AG04449 (cell line): ENCODE results near the gene LPAR3.

Source experiments
- CTCF ChIA-PET: fragments of 350-600 bp; formaldehyde crosslinking; extraction: SDS; loops from one replicate; lab custom pipeline; 2021; ENCODE audit warnings: antibody characterized with exemption; lab: Yijun Ruan, JAX
- POLR2A ChIA-PET: fragments of 400-600, 350-600 bp; formaldehyde crosslinking; extraction: SDS; loops from one replicate; lab custom pipeline; 2020; ENCODE audit warnings: antibody characterized with exemption, inconsistent platforms; lab: Yijun Ruan, JAX
- DNase-seq: peaks from one replicate; pipeline ENCODE4 v3.0.0-alpha.2; 2010; ENCODE audit warnings: low read depth, low spot score
- H3K4me3 ChIP-seq: 2 replicates; pipeline ENCODE4 v1.5.1; 2011; ENCODE audit warnings: low read depth, mild to moderate bottlenecking, control low read depth, low read length
- CTCF ChIP-seq: IDR thresholded peaks from one replicate; pipeline ENCODE4 v1.5.1; 2011; ENCODE audit warnings: mild to moderate bottlenecking, moderate library complexity, low read length, control low read depth, inconsistent platforms; ENCODE audit not compliant: insufficient read depth; ENCODE audit errors: missing control alignments

The LPAR3 gene

GRCh38 chr1:84823511-84823910, 69.5 kb downstream of the LPAR3 start:
- ChIA-PET POLR2A (no interaction called here), CTCF (interaction anchor here (0.6 kb wide), 1 partner anchor 11 kb away, joined by 3 read pairs; no protein-coding TSS in a partner anchor)
- DNase-seq: no peak
- TF ChIP-seq CTCF: no peak
- H3K4me3 ChIP-seq: no peak overlapping the region

GRCh38 chr1:84810343-84810742, 82.7 kb downstream of the LPAR3 start:
- ChIA-PET POLR2A (no interaction called here), CTCF (interaction anchor here (1.2 to 2.0 kb wide), 2 partner anchors 28 to 87 kb away, joined by 3 to 7 read pairs; no protein-coding TSS in a partner anchor)
- no peak for TF ChIP-seq CTCF
- no peak overlapping the region for H3K4me3 ChIP-seq
- no peak for DNase-seq

- no peak for TF ChIP-seq CTCF
- H3K4me3 ChIP-seq: no peak overlapping the region
- DNase-seq: no peak
- ChIA-PET POLR2A (no interaction called here), CTCF (interaction anchor here (1.0 kb wide), 1 partner anchor 55 kb away, joined by 3 read pairs; no protein-coding TSS in a partner anchor)
Measured at GRCh38 chr1:84809023-84809422, 84.0 kb downstream of the LPAR3 start.

GRCh38 chr1:84803604-84804003, 89.4 kb downstream of the LPAR3 start:
- CTCF ChIA-PET: interaction anchor here (1.4 kb wide), 1 partner anchor 21 kb away, joined by 5 read pairs; no protein-coding TSS in a partner anchor
- POLR2A ChIA-PET: no interaction called here

GRCh38 chr1:84802567-84803232, 90.3 kb downstream of the LPAR3 start:
- no peak for TF ChIP-seq CTCF
- H3K4me3 ChIP-seq: no peak overlapping the region
- ChIA-PET CTCF (interaction anchor here (0.9 to 1.4 kb wide), 5 partner anchors 10 to 31 kb away, joined by 3 to 5 read pairs (median 4); no protein-coding TSS in a partner anchor), POLR2A (no interaction called here)
- no peak for DNase-seq

More at GRCh38 chr1:84803604-84804003, 89.4 kb downstream of the LPAR3 start:
- no peak for DNase-seq
- no peak for TF ChIP-seq CTCF
- no peak overlapping the region for H3K4me3 ChIP-seq
